Measurements from ENCODE around the gene POU3F1.

POU3F1 gene

GRCh38 chr1:37998089-37998808 lies 48.3 kb downstream of the POU3F1 start:
- TF ChIP-seq CTCF (IDR thresholded peaks at IDR 0.05; ENCODE audit: borderline replicate concordance, control extremely low read depth, extremely low read depth, insufficient read depth, missing control alignments), result no peak
- in situ Hi-C loops (cut with MboI; ENCODE audit: low sequenced_read_pairs, unreplicated experiment), result no loop called here
- no peak for DNase-seq (ENCODE audit: low spot score)

GRCh38 chr1:37997256-37998088 lies 49.1 kb downstream of the POU3F1 start:
- no peak for DNase-seq (ENCODE audit: low spot score)
- in situ Hi-C loops (cut with MboI; ENCODE audit: low sequenced_read_pairs, unreplicated experiment), result no loop called here
- no peak for TF ChIP-seq CTCF (IDR thresholded peaks at IDR 0.05; ENCODE audit: borderline replicate concordance, control extremely low read depth, extremely low read depth, insufficient read depth, missing control alignments)

GRCh38 chr1:37995751-37996345 lies 50.7 kb downstream of the POU3F1 start:
- no peak for TF ChIP-seq CTCF (IDR thresholded peaks at IDR 0.05; ENCODE audit: borderline replicate concordance, control extremely low read depth, extremely low read depth, insufficient read depth, missing control alignments)
- in situ Hi-C loops (cut with MboI; ENCODE audit: low sequenced_read_pairs, unreplicated experiment), result no loop called here
- DNase-seq (ENCODE audit: low spot score), result no peak

GRCh38 chr1:37994886-37995566 lies 51.6 kb downstream of the POU3F1 start:
- no peak for DNase-seq (ENCODE audit: low spot score)
- TF ChIP-seq CTCF (IDR thresholded peaks at IDR 0.05; ENCODE audit: borderline replicate concordance, control extremely low read depth, extremely low read depth, insufficient read depth, missing control alignments), result no peak
- in situ Hi-C loops (cut with MboI; ENCODE audit: low sequenced_read_pairs, unreplicated experiment), result no loop called here

All from GM13976 (cell line).